BLaER1 (cell line): ENCODE measurements around the gene TSGA10.

Source experiments
- H3K27ac ChIP-seq: shearing (Covaris generic); formaldehyde crosslinking; 2 replicates; pipeline ENCODE4 v1.8.1; 2022
- H3K27me3 ChIP-seq: shearing (Covaris generic); formaldehyde crosslinking; 2 replicates; pipeline ENCODE4 v1.8.1; 2022
- H3K36me3 ChIP-seq: shearing (Covaris generic); formaldehyde crosslinking; 2 replicates; pipeline ENCODE4 v1.8.1; 2022
- H3K4me1 ChIP-seq: shearing (Covaris generic); formaldehyde crosslinking; 2 replicates; pipeline ENCODE4 v1.8.1; 2022
- H3K4me2 ChIP-seq: shearing (Covaris generic); formaldehyde crosslinking; 2 replicates; pipeline ENCODE4 v1.8.1; 2022
- H3K4me3 ChIP-seq: shearing (Covaris generic); formaldehyde crosslinking; 2 replicates; pipeline ENCODE4 v1.8.1; 2022
- H3K9ac ChIP-seq: shearing (Covaris generic); formaldehyde crosslinking; 2 replicates; pipeline ENCODE4 v1.8.1; 2022
- H3K9me3 ChIP-seq: shearing (Covaris generic); formaldehyde crosslinking; 2 replicates; pipeline ENCODE4 v1.8.1; 2022
- H4K20me1 ChIP-seq: shearing (Covaris generic); formaldehyde crosslinking; 2 replicates; pipeline ENCODE4 v1.8.1; 2022
- Cebpa-rat ChIP-seq: shearing (Covaris generic); IDR thresholded peaks from 2 replicates; pipeline ENCODE4 v1.8.1; 2022

The TSGA10 gene

GRCh38 chr2:99127981-99128380, 26.8 kb downstream of the TSGA10 start:
- Histone ChIP-seq H3K4me3 (no peak overlapping the region), H3K27me3 (no peaks in the 10 kb centered on the region), H3K4me1 (no peaks in the 10 kb centered on the region), H4K20me1 (no peaks in the 10 kb centered on the region), H3K9me3 (peaks cover 26% of the 10 kb centered on the region), H3K36me3 (peaks cover 7% of the 10 kb centered on the region), H3K9ac (no peak overlapping the region), H3K27ac (no peak overlapping the region), H3K4me2 (no peak overlapping the region)
- no peak for TF ChIP-seq Cebpa-rat

- H3K36me3 ChIP-seq = no peaks in the 10 kb centered on the region
- no peaks in the 10 kb centered on the region for H4K20me1 ChIP-seq
- H3K4me2 ChIP-seq = no peak overlapping the region
- H3K27ac ChIP-seq = no peak overlapping the region
- no peaks in the 10 kb centered on the region for H3K27me3 ChIP-seq
- no peak for TF ChIP-seq Cebpa-rat
- H3K9ac ChIP-seq = no peak overlapping the region
- no peaks in the 10 kb centered on the region for H3K9me3 ChIP-seq
- H3K4me1 ChIP-seq = no peaks in the 10 kb centered on the region
- no peak overlapping the region for H3K4me3 ChIP-seq
Measured at GRCh38 chr2:99112617-99113016, 42.1 kb downstream of the TSGA10 start.

- Histone ChIP-seq H3K27ac (no peak overlapping the region), H3K4me3 (no peak overlapping the region), H3K4me1 (no peaks in the 10 kb centered on the region), H3K27me3 (no peaks in the 10 kb centered on the region), H3K9ac (no peak overlapping the region), H4K20me1 (no peaks in the 10 kb centered on the region), H3K36me3 (no peaks in the 10 kb centered on the region), H3K9me3 (no peaks in the 10 kb centered on the region), H3K4me2 (no peak overlapping the region)
- TF ChIP-seq Cebpa-rat = no peak
Measured at GRCh38 chr2:99111945-99112344, 42.8 kb downstream of the TSGA10 start.

GRCh38 chr2:99111236-99111635, 43.5 kb downstream of the TSGA10 start:
- no peak for TF ChIP-seq Cebpa-rat
- Histone ChIP-seq H3K4me3 (no peak overlapping the region), H3K4me2 (no peak overlapping the region), H3K9me3 (no peaks in the 10 kb centered on the region), H3K27ac (no peak overlapping the region), H3K4me1 (no peaks in the 10 kb centered on the region), H3K9ac (no peak overlapping the region), H3K36me3 (no peaks in the 10 kb centered on the region), H4K20me1 (no peaks in the 10 kb centered on the region), H3K27me3 (no peaks in the 10 kb centered on the region)

DNA sequence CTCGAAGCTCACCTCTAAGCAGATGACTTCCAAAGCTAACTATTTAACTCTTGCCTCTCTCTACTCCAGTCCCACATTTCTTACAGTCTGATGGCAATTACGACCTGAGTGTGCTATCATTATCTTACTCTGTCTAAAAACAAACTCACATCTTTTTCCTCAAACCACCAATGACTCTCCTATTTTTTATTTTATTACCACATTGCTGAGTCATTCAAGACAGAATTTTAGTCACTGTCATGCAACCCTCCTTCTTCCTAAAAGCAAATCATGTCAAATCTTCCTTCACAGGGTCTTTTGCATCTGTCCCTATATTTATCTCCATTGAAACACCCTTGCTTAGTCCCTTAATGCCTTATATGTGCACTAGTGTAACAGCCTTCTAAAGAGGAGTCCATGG, 47.8 kb downstream of the TSGA10 start:
- H3K4me3 ChIP-seq = no peak overlapping the region
- H3K27ac ChIP-seq = no peak overlapping the region
- no peak overlapping the region for H3K9ac ChIP-seq
- no peaks in the 10 kb centered on the region for H3K36me3 ChIP-seq
- H3K4me2 ChIP-seq = no peak overlapping the region
- TF ChIP-seq Cebpa-rat = no peak
- no peaks in the 10 kb centered on the region for H3K9me3 ChIP-seq
- no peaks in the 10 kb centered on the region for H3K27me3 ChIP-seq
- H4K20me1 ChIP-seq = no peaks in the 10 kb centered on the region
- no peaks in the 10 kb centered on the region for H3K4me1 ChIP-seq

DNA sequence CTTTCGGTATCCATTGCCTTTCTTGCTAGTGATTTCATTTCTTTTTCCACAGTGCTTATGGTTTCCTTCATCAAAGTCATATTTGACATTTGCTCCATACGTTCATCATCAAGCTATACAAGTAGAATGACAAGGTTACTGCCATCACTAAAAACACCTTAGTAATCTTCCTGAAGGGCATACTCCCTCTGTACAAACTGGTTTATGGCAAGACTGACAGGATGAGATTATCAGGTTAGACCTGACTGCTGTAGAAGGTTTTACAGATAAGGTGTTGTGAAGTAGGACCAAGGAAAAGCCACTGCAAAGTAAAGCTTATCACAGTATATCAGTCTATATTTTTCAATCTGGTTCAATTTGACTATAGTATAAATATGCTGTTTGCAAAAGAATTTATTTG, 50.7 kb downstream of the TSGA10 start:
- no peaks in the 10 kb centered on the region for H3K9me3 ChIP-seq
- no peaks in the 10 kb centered on the region for H3K27me3 ChIP-seq
- no peak overlapping the region for H3K4me3 ChIP-seq
- no peak overlapping the region for H3K4me2 ChIP-seq
- H3K9ac ChIP-seq = no peak overlapping the region
- no peaks in the 10 kb centered on the region for H4K20me1 ChIP-seq
- H3K27ac ChIP-seq = no peak overlapping the region
- TF ChIP-seq Cebpa-rat = no peak
- H3K4me1 ChIP-seq = no peaks in the 10 kb centered on the region
- no peaks in the 10 kb centered on the region for H3K36me3 ChIP-seq

DNA sequence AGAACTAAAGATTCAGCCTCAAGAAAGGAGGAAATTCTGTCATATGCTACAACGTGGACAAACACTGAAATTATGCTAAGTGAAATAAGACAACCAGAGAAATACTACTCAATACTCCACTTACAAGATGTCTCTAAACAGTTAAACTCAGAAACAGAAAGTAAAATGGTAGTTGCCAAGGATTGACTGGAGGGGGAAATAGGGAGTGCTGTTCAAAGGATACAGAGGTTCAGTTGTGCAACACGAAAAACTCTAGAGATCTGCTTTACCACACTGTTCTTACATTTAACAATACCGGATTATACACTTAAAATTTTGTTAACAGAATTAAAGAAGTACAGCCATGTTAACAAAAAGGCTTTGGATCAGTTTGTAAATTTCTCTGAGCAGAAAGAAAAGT, 53.0 kb downstream of the TSGA10 start:
- H3K4me1 ChIP-seq = no peaks in the 10 kb centered on the region
- no peak overlapping the region for H3K4me3 ChIP-seq
- no peak overlapping the region for H3K9ac ChIP-seq
- no peaks in the 10 kb centered on the region for H3K27me3 ChIP-seq
- H3K36me3 ChIP-seq = no peaks in the 10 kb centered on the region
- TF ChIP-seq Cebpa-rat = no peak
- H4K20me1 ChIP-seq = no peaks in the 10 kb centered on the region
- peaks cover 4% of the 10 kb centered on the region; the same call in 1 of the 2 replicates for H3K9me3 ChIP-seq
- H3K4me2 ChIP-seq = no peak overlapping the region
- H3K27ac ChIP-seq = no peak overlapping the region

GRCh38 chr2:99096728-99097127, 58.0 kb downstream of the TSGA10 start:
- no peak for TF ChIP-seq Cebpa-rat
- H3K36me3 ChIP-seq = no peaks in the 10 kb centered on the region
- H3K4me3 ChIP-seq = no peak overlapping the region

DNA sequence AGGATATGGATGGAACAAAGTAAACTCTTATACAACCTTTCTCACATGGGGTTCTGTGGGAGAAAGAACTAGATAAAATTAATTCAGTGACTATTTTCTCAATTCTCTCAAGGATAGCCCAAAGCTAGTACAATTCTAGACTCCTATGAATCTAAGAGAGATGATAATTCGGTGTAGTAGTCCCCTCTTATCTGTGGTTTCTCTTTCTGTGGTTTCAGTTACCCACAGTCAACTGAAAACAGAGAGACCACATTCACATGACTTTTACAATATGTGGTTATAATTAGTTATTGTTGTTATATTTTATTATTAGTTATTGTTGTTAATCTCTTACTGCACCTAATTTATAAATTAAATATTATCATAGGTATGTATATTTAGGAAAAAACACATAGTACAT, 66.7 kb downstream of the TSGA10 start:
- H3K4me3 ChIP-seq = no peak overlapping the region
- peaks cover 35% of the 10 kb centered on the region for H3K4me1 ChIP-seq
- H3K4me2 ChIP-seq = peak overlapping the region; percentile 53
- no peak overlapping the region for H3K27ac ChIP-seq
- TF ChIP-seq Cebpa-rat = no peak
- no peak overlapping the region for H3K9ac ChIP-seq
- no peaks in the 10 kb centered on the region for H3K36me3 ChIP-seq
- H4K20me1 ChIP-seq = no peaks in the 10 kb centered on the region
- no peaks in the 10 kb centered on the region for H3K27me3 ChIP-seq
- peaks cover 18% of the 10 kb centered on the region for H3K9me3 ChIP-seq

More at GRCh38 chr2:99096728-99097127, 58.0 kb downstream of the TSGA10 start:
- H3K4me1 ChIP-seq = no peaks in the 10 kb centered on the region
- no peaks in the 10 kb centered on the region for H3K27me3 ChIP-seq
- H3K27ac ChIP-seq = no peak overlapping the region
- H3K9me3 ChIP-seq = peaks cover 23% of the 10 kb centered on the region
- no peaks in the 10 kb centered on the region for H4K20me1 ChIP-seq
- no peak overlapping the region for H3K9ac ChIP-seq
- H3K4me2 ChIP-seq = no peak overlapping the region

DNA sequence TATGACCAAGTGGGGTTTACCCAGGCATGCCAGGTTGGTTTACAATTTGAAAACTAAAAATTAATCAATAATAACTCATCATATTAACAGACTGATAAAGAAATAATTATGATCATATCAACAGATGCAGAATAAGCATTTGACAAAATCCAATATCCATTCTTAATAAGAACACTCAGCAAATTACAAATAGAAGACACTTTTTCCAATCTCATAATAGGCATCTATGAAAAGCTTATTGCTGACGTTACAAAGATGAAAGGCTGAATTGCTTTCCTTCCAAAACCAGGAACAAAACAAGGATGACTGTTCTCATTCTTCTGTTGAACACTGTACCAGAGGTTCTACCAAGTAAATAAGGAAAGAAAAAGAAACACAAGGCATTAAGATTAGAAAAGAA, 68.4 kb downstream of the TSGA10 start:
- TF ChIP-seq Cebpa-rat = no peak
- no peaks in the 10 kb centered on the region for H3K27me3 ChIP-seq
- peaks cover 16% of the 10 kb centered on the region for H3K9me3 ChIP-seq
- no peak overlapping the region for H3K27ac ChIP-seq
- H3K4me3 ChIP-seq = no peak overlapping the region
- no peaks in the 10 kb centered on the region for H4K20me1 ChIP-seq
- H3K4me1 ChIP-seq = peaks cover 35% of the 10 kb centered on the region
- H3K9ac ChIP-seq = no peak overlapping the region
- H3K4me2 ChIP-seq = no peak overlapping the region
- no peaks in the 10 kb centered on the region for H3K36me3 ChIP-seq

DNA sequence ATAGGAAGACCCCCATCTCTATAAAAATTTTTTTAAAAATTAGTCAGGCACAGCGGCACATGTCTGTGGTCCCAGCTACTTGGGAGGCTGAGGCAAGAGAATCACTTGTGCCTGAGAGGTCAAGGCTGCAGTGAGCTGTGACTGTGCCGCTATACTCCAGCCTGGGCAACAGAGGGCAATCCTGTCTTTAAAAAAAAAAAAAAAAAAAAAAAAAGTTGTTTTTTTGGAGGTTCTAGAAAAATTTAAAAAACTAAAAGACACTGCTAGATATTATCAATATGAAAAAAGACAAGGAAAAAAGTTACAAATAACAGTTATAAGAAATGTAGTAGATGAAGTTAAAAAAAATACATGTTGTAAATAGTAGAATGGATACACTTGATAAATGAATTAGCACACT, 69.3 kb downstream of the TSGA10 start:
- TF ChIP-seq Cebpa-rat = no peak
- Histone ChIP-seq H3K4me2 (no peak overlapping the region), H3K4me3 (no peak overlapping the region)

More for the DNA sequence above, 69.3 kb downstream of the TSGA10 start:
- Histone ChIP-seq H3K27ac (no peak overlapping the region), H3K4me1 (peaks cover 35% of the 10 kb centered on the region), H3K36me3 (no peaks in the 10 kb centered on the region), H3K9ac (no peak overlapping the region), H3K27me3 (no peaks in the 10 kb centered on the region), H4K20me1 (no peaks in the 10 kb centered on the region), H3K9me3 (peaks cover 16% of the 10 kb centered on the region)
